Testis (tissue), 3 donors: Measurements from ENCODE around the gene TPPP. TPM values are rescaled to one million over a fixed set of nuclear protein-coding genes. Genes with fewer than 3 reads are reported as not detected.

Experiments
- DNase-seq: peaks from one replicate; pipeline ENCODE4 v3.0.0-alpha.2; 2019
- H3K27ac ChIP-seq, 2 donors: fragments of 200-600 bp; sonication (generic); one replicate each; pipeline ENCODE4 v1.5.1; 2019
- H3K27me3 ChIP-seq: fragments of 200-600 bp; sonication (generic); one replicate; pipeline ENCODE4 v1.5.1; 2019
- H3K36me3 ChIP-seq: fragments of 200-600 bp; sonication (generic); one replicate; pipeline ENCODE4 v1.5.1; 2017; ENCODE audit warnings: low read depth; ENCODE audit errors: missing control alignments
- H3K4me1 ChIP-seq: fragments of 200-600 bp; sonication (generic); one replicate; pipeline ENCODE4 v1.5.1; 2019
- H3K4me3 ChIP-seq, 2 donors: fragments of 200-600 bp; sonication (generic); one replicate each; pipeline ENCODE4 v1.5.1; 2017 to 2019
- H3K9me3 ChIP-seq: fragments of 200-600 bp; sonication (generic); one replicate; pipeline ENCODE4 v1.5.1; 2017
- CTCF ChIP-seq, 3 experiments: fragments of 450-650 bp in 2 of 3; fragments of 200-600 bp in 1 of 3; sonication (generic) in 1 of 3; IDR thresholded peaks; one replicate each; pipeline ENCODE4 v1.5.1; 2016 to 2019; ENCODE audit warnings: antibody characterized with exemption in 3 of 3, mild to moderate bottlenecking in 2 of 3, moderate library complexity in 1 of 3
- POLR2A ChIP-seq: fragments of 450-650 bp; IDR thresholded peaks from one replicate; pipeline ENCODE4 v1.6.1; 2017; ENCODE audit warnings: antibody characterized with exemption, mild to moderate bottlenecking, moderate library complexity
- WGBS, 2 donors: methylation state at CpG; one replicate each; pipeline ENCODE4 v1.1.5; 2018; 5-methylcytosine and 5-hydroxymethylcytosine counted together
- intact Hi-C: fragments of 100-400 bp; cut with DNase I; formaldehyde crosslinking; loops from one replicate; pipeline ENCODE4 v1.15.1; 2023; ENCODE audit warnings: low total_unique reads
- polyA plus RNA-seq: library from polyadenylated mRNA; stranded (reverse); fragments of 350-450 nt; fragmentation: Illumina TruSeq; extraction: RNeasy Lipid Tissue Mini Kit (QIAGEN cat#74804); gene quantifications from one replicate; pipeline ENCODE4 v1.2.3, GENCODE V29; 2014; ENCODE audit warnings: low read depth, low replicate concordance; ENCODE audit not compliant: insufficient read depth
- total RNA-seq, 2 donors: library from RNA; depleted of rRNA; stranded (reverse); fragments of >200 nt; gene quantifications; one replicate each; pipeline ENCODE4 v1.2.3, GENCODE V29; 2016

The TPPP gene
- total and polyA plus RNA-seq, 3 donors from 2014 or later = 2.9 to 5.7 (median 3.8) TPM

DNA sequence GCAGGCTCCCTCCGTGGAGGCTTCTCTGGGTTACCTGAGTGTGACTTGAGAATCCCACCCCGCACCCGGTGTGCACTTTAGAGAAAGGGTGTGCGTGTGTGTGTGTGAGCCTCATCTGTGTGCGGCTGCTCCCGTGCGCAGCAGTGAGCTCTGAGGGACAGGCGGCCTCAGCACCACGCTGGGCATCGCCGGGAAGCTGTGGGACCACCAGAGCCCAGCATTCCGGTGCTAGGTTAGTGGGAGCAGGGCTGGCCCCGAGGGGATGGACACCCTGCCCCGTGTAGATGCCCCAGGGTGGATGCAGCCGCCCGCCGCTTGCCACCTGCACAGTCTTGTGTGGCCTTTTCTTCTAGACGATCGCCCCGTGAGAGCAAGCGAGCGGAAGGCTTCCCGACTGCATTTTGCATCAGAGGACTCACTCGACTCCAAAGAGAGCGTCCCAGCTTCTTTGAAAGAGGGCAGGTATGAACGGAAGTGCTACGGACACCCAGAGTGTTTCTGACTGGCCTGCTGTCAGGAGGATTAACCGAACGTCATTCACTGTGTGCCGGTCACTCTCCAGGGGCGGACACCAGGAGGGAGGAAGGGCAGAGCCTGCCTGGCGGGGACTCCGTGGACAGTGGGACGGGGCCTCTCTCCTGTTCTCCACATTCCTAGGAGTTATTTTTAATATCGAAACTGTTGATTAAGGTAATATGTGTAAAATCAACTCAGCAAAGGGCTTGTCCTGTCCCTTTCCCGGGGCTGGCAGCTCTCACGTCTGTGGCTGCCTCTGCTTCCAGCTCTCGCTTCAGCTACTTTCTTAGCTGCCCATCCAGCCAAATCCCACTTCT is 68.8 kb downstream of the TPPP start:
- intact Hi-C loops = no loop called here
- Histone ChIP-seq H3K4me1 (no peaks in the 10 kb centered on the region), H3K27me3 (no peaks in the 10 kb centered on the region), H3K27ac (no peak overlapping the region), H3K4me3 (no peak overlapping the region), H3K36me3 (no peaks in the 10 kb centered on the region), H3K9me3 (no peaks in the 10 kb centered on the region)
- no peak for DNase-seq
- no peak for TF ChIP-seq POLR2A
- TF ChIP-seq CTCF (IDR thresholded peaks at IDR 0.05) = no peak
- 93 to 94% methylated on average over 26 to 38 of the region's 38 CpGs for WGBS, 2 donors

- DNase-seq = no peak
- WGBS, 2 donors = 92 to 94% methylated on average over 13 of the region's 13 CpGs
- H3K4me3 ChIP-seq = no peak overlapping the region
- H3K36me3 ChIP-seq = no peaks in the 10 kb centered on the region
- H3K9me3 ChIP-seq = no peaks in the 10 kb centered on the region
- intact Hi-C loops = no loop called here
- no peak overlapping the region for H3K27ac ChIP-seq
- H3K4me1 ChIP-seq = no peaks in the 10 kb centered on the region
- H3K27me3 ChIP-seq = no peaks in the 10 kb centered on the region
- TF ChIP-seq CTCF (IDR thresholded peaks at IDR 0.05) (no peak), POLR2A (no peak)
Measured at GRCh38 chr5:623531-623930, 69.6 kb downstream of the TPPP start.

DNA sequence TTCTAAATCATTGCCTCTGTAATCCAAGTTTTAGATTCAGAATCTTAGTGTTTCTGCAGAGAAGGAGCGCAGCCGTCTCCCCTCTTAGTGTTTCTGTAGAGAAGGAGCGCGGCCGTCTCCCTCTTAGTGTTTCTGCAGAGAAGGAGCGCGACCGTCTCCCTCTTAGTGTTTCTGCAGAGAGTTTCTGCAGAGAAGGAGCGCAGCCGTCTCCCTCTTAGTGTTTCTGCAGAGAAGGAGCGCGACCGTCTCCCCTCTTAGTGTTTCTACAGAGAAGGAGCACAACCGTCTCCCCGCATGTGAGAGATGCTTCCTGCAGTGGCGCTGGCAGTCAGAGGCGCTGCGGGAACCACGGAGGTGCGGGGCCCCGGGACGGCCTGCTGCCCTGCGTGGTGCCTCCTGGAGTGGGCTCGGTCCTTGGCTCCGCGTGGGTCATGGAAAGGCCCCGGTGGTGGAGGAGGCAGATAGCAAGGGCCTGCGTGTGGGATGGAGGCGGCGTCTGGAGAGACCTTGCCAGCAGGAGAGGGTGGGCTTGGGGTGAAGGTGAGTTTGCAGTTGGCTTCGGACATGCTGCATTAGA is 70.1 kb downstream of the TPPP start:
- intact Hi-C loops = no loop called here
- DNase-seq = no peak
- Histone ChIP-seq H3K36me3 (no peaks in the 10 kb centered on the region), H3K9me3 (no peaks in the 10 kb centered on the region), H3K27me3 (no peaks in the 10 kb centered on the region), H3K27ac (no peak overlapping the region), H3K4me3 (no peak overlapping the region), H3K4me1 (no peaks in the 10 kb centered on the region)
- no peak for TF ChIP-seq CTCF (IDR thresholded peaks at IDR 0.05)
- no peak for TF ChIP-seq POLR2A
- WGBS, 2 donors = 92 to 94% methylated on average over 30 to 31 of the region's 31 CpGs

GRCh38 chr5:622359-622758 is 70.8 kb downstream of the TPPP start:
- H3K27me3 ChIP-seq = no peaks in the 10 kb centered on the region
- WGBS, 2 donors = 91 to 93% methylated on average over 5 to 9 of the region's 9 CpGs
- intact Hi-C loops = no loop called here
- DNase-seq = no peak
- no peaks in the 10 kb centered on the region for H3K9me3 ChIP-seq
- H3K27ac ChIP-seq = no peak overlapping the region
- no peaks in the 10 kb centered on the region for H3K36me3 ChIP-seq
- TF ChIP-seq POLR2A (no peak), CTCF (IDR thresholded peaks at IDR 0.05) (no peak)
- no peaks in the 10 kb centered on the region for H3K4me1 ChIP-seq
- no peak overlapping the region for H3K4me3 ChIP-seq
